Hepatocyte (in vitro differentiated cells): Measurements from ENCODE around the gene TMEM273. TPM values are rescaled to one million over a fixed set of nuclear protein-coding genes. Genes with fewer than 3 reads are reported as not detected.

ENCODE experiments used
- DNase-seq: peaks from one replicate; pipeline ENCODE4 v3.0.0-alpha.2; 2016; ENCODE audit warnings: low spot score
- H2AFZ ChIP-seq: fragments of 200-600 bp; sonication (generic); 2 replicates; pipeline ENCODE4 v1.6.0; 2016; ENCODE audit warnings: antibody characterized with exemption, mild to moderate bottlenecking
- H3K27ac ChIP-seq: fragments of 200-600 bp; sonication (generic); 2 replicates; pipeline ENCODE4 v1.5.1; 2016; ENCODE audit warnings: mild to moderate bottlenecking
- H3K27me3 ChIP-seq: fragments of 200-600 bp; sonication (generic); 2 replicates; pipeline ENCODE4 v1.6.1; 2016
- H3K36me3 ChIP-seq: fragments of 200-600 bp; sonication (generic); replicated peaks from 2 replicates; pipeline ENCODE4 v1.5.1; 2016; ENCODE audit warnings: low read depth; ENCODE audit not compliant: insufficient read depth
- H3K4me1 ChIP-seq: fragments of 200-600 bp; sonication (generic); 2 replicates; pipeline ENCODE4 v1.5.1; 2016; ENCODE audit warnings: mild to moderate bottlenecking, moderate library complexity; ENCODE audit not compliant: insufficient read depth
- H3K4me2 ChIP-seq: fragments of 200-600 bp; sonication (generic); 2 replicates; pipeline ENCODE4 v1.6.0; 2016
- H3K4me3 ChIP-seq: fragments of 200-600 bp; sonication (generic); 2 replicates; pipeline ENCODE4 v1.5.1; 2016; ENCODE audit warnings: mild to moderate bottlenecking
- H3K79me2 ChIP-seq: fragments of 200-600 bp; sonication (generic); 2 replicates; pipeline ENCODE4 v1.6.0; 2017; ENCODE audit warnings: mild to moderate bottlenecking
- H3K9me2 ChIP-seq: fragments of 200-600 bp; sonication (generic); replicated peaks from 2 replicates; pipeline ENCODE4 v1.6.0; 2017; ENCODE audit warnings: mild to moderate bottlenecking; ENCODE audit not compliant: insufficient read depth
- H3K9me3 ChIP-seq: fragments of 200-600 bp; sonication (generic); 2 replicates; pipeline ENCODE4 v1.5.1; 2016; ENCODE audit warnings: low read depth, mild to moderate bottlenecking
- H4K20me1 ChIP-seq: fragments of 200-600 bp; sonication (generic); 2 replicates; pipeline ENCODE4 v1.6.0; 2016; ENCODE audit warnings: mild to moderate bottlenecking; ENCODE audit not compliant: insufficient read depth, poor library complexity, severe bottlenecking
- EZH2 ChIP-seq: fragments of 200-600 bp; sonication (generic); IDR thresholded peaks from 2 replicates; pipeline ENCODE4 v1.6.1; 2016; ENCODE audit warnings: antibody characterized with exemption, mild to moderate bottlenecking, borderline replicate concordance
- EZH2phosphoT487 ChIP-seq: fragments of 200-600 bp; sonication (generic); IDR thresholded peaks from one replicate; pipeline ENCODE4 v1.6.1; 2018; ENCODE audit warnings: antibody characterized with exemption, mild to moderate bottlenecking, low read depth, moderate library complexity; ENCODE audit not compliant: unreplicated experiment, severe bottlenecking
- WGBS: methylation state at CpG from one replicate; pipeline ENCODE4 v1.1.6; 2016; ENCODE audit warnings: low lambda C conversion rate; ENCODE audit errors: missing lambda C conversion rate; 5-methylcytosine and 5-hydroxymethylcytosine counted together
- polyA plus RNA-seq: library from polyadenylated mRNA; unstranded; fragments of >200 nt; fragmentation: Nextera tagmentation; extraction: Ambion mirVana; gene quantifications from 2 replicates; pipeline ENCODE4 v1.2.1, GENCODE V29; 2016
- total RNA-seq: library from RNA; depleted of rRNA; stranded (reverse); fragments of >200 nt; gene quantifications from 2 replicates; pipeline ENCODE4 v1.2.3, GENCODE V29; 2014
- TF ChIP-seq, protein P1 (sequence below): fragments of 200-600 bp; sonication (generic); IDR thresholded peaks from 2 replicates; pipeline ENCODE4 v1.5.1; 2016; ENCODE audit warnings: antibody characterized with exemption, mild to moderate bottlenecking; ENCODE audit not compliant: poor library complexity

TMEM273 gene
- total and polyA plus RNA-seq, 2 experiments from 2014 or later, result 0.27 TPM; not detected in 1

DNA sequence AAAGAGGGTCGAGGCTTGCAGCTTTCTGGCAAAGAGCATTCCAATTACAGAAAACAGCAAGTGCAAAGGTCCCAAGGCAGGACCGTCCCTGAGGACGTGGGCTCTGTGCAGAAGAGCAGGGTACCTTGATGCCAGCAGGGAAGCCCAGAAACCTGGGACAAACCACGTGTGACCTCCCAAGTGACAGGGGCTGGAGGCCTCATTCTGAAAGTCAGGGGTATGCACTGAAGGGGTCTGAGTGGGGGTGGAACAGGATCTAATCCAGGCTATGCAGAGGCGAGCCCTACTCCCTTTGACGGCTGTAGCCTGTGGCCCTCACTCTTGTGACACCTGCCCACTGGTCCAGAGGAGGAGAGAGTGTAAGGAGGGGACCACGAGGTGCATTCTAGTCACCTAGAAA, 22.9 kb downstream of the TMEM273 start:
- H3K27me3 ChIP-seq, result no peaks in the 10 kb centered on the region
- no peak overlapping the region for H3K27ac ChIP-seq
- H3K36me3 ChIP-seq, result no peaks in the 10 kb centered on the region
- H3K4me1 ChIP-seq, result no peaks in the 10 kb centered on the region
- TF ChIP-seq, protein P1, sequence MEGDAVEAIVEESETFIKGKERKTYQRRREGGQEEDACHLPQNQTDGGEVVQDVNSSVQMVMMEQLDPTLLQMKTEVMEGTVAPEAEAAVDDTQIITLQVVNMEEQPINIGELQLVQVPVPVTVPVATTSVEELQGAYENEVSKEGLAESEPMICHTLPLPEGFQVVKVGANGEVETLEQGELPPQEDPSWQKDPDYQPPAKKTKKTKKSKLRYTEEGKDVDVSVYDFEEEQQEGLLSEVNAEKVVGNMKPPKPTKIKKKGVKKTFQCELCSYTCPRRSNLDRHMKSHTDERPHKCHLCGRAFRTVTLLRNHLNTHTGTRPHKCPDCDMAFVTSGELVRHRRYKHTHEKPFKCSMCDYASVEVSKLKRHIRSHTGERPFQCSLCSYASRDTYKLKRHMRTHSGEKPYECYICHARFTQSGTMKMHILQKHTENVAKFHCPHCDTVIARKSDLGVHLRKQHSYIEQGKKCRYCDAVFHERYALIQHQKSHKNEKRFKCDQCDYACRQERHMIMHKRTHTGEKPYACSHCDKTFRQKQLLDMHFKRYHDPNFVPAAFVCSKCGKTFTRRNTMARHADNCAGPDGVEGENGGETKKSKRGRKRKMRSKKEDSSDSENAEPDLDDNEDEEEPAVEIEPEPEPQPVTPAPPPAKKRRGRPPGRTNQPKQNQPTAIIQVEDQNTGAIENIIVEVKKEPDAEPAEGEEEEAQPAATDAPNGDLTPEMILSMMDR, result no peak
- TF ChIP-seq EZH2, result no peak
- no peak for TF ChIP-seq EZH2phosphoT487
- 89% methylated on average over 7 of the region's 7 CpGs for WGBS
- H3K9me2 ChIP-seq, result no peaks in the 10 kb centered on the region
- DNase-seq, result no peak
- no peak overlapping the region for H3K4me2 ChIP-seq
- H4K20me1 ChIP-seq, result no peaks in the 10 kb centered on the region
- no peak overlapping the region for H2AFZ ChIP-seq
- no peaks in the 10 kb centered on the region for H3K9me3 ChIP-seq
- no peaks in the 10 kb centered on the region for H3K79me2 ChIP-seq
- H3K4me3 ChIP-seq, result no peak overlapping the region

DNA sequence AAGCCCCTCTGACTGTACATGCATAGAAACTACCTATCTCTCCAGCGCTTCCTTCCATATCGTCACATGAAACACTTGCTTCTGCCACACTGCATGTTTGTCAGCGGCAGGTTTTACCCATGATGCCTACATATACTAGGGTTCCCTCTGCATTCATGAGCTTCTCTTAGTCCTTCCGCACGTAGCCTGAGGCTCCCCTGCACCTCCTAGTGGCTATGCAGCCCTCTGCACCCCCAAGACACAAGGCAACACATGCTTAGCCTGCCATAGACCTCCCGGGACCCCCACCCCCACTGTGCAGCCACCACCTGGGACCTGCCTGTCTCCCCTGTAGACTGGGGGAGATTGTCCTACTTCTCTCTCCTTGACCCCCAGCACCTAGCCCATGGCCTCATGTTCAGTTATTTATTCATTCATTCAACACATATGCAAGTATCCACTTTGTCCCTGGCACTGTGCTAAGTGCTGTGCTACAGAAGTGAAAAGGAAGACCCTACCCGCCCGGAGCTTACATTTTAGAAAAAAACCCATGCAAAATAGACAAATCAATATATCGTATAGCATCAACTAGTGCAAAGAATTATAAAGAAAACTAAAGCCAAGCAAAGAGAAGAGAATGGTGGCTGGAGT, 23.5 kb downstream of the TMEM273 start:
- H3K4me3 ChIP-seq, result no peak overlapping the region
- H3K4me1 ChIP-seq, result no peaks in the 10 kb centered on the region
- no peaks in the 10 kb centered on the region for H4K20me1 ChIP-seq
- no peaks in the 10 kb centered on the region for H3K9me2 ChIP-seq
- H3K27me3 ChIP-seq, result peaks cover 3% of the 10 kb centered on the region
- peak; percentile 74 for DNase-seq
- no peaks in the 10 kb centered on the region for H3K36me3 ChIP-seq
- H3K27ac ChIP-seq, result no peak overlapping the region
- H3K79me2 ChIP-seq, result no peaks in the 10 kb centered on the region
- no peaks in the 10 kb centered on the region for H3K9me3 ChIP-seq
- no peak overlapping the region for H2AFZ ChIP-seq
- TF ChIP-seq, protein P1, result peak; percentile 64
- no peak for TF ChIP-seq EZH2
- 52% methylated on average over 9 of the region's 9 CpGs for WGBS
- H3K4me2 ChIP-seq, result no peak overlapping the region

- Histone ChIP-seq H3K36me3 (no peaks in the 10 kb centered on the region), H4K20me1 (no peaks in the 10 kb centered on the region), H3K4me3 (no peak overlapping the region), H3K4me2 (no peak overlapping the region), H3K9me2 (no peaks in the 10 kb centered on the region), H3K27me3 (peaks cover 4% of the 10 kb centered on the region), H3K79me2 (no peaks in the 10 kb centered on the region), H3K27ac (no peak overlapping the region), H3K9me3 (no peaks in the 10 kb centered on the region), H3K4me1 (no peaks in the 10 kb centered on the region), H2AFZ (no peak overlapping the region)
- DNase-seq, result no peak
- 93% methylated on average over 4 of the region's 4 CpGs for WGBS
- no peak for TF ChIP-seq EZH2phosphoT487
- TF ChIP-seq, protein P1, result no peak
- no peak for TF ChIP-seq EZH2
Observed at GRCh38 chr10:49163741-49164140, 24.4 kb downstream of the TMEM273 start.
